SH-SY5Y (cell line): Measurements from ENCODE around the gene ANKRA2.

Source experiments
- GATA2 ChIP-seq: IDR thresholded peaks from 2 replicates; pipeline ENCODE4 v1.6.1; 2011; ENCODE audit warnings: mild to moderate bottlenecking, low read depth, low read length
- GATA3 ChIP-seq: IDR thresholded peaks from 2 replicates; pipeline ENCODE4 v1.6.1; 2011; ENCODE audit warnings: low read depth, mild to moderate bottlenecking, low read length, moderate library complexity

ANKRA2 gene

GRCh38 chr5:73565139-73565968, at the start of gene ANKRA2, which contains the start of gene UTP15:
Gene ANKRA2, minus strand, starts transcription at chr5:73565639. Its CDS starts 2,758 bp downstream, at chr5:73562881.
Gene UTP15, plus strand, starts transcription at chr5:73565743. Its CDS starts 1,602 bp downstream, at chr5:73567345.
- TF ChIP-seq GATA2: no peak
- no peak for TF ChIP-seq GATA3

GRCh38 chr5:73615085-73615484, 49.6 kb upstream of the ANKRA2 start:
- TF ChIP-seq GATA2 (no peak), GATA3 (no peak)

- TF ChIP-seq GATA3 (no peak), GATA2 (no peak)
Measured at GRCh38 chr5:73612799-73613198, 47.4 kb upstream of the ANKRA2 start.

GRCh38 chr5:73607228-73607627, 41.8 kb upstream of the ANKRA2 start:
- TF ChIP-seq GATA3 (no peak), GATA2 (no peak)

GRCh38 chr5:73606206-73606753, 40.8 kb upstream of the ANKRA2 start:
- TF ChIP-seq GATA2: no peak
- no peak for TF ChIP-seq GATA3

GRCh38 chr5:73605223-73606087, 40.0 kb upstream of the ANKRA2 start:
- TF ChIP-seq GATA3: no peak
- no peak for TF ChIP-seq GATA2

GRCh38 chr5:73603998-73604397, 38.6 kb upstream of the ANKRA2 start:
- TF ChIP-seq GATA3 (no peak), GATA2 (no peak)

- TF ChIP-seq GATA2 (no peak), GATA3 (no peak)
Measured at GRCh38 chr5:73599380-73599779, 33.9 kb upstream of the ANKRA2 start.

- no peak for TF ChIP-seq GATA2
- TF ChIP-seq GATA3: no peak
Measured at GRCh38 chr5:73596705-73597328, 31.4 kb upstream of the ANKRA2 start.

- TF ChIP-seq GATA3 (no peak), GATA2 (no peak)
Measured at GRCh38 chr5:73592551-73592950, 27.1 kb upstream of the ANKRA2 start.

- TF ChIP-seq GATA3 (peak; percentile 80), GATA2 (peak; percentile 57; the same call in 1 of the 2 replicates)
Measured at GRCh38 chr5:73591698-73592501, 26.5 kb upstream of the ANKRA2 start.

GRCh38 chr5:73591102-73591695, 25.8 kb upstream of the ANKRA2 start:
- TF ChIP-seq GATA2 (no peak), GATA3 (no peak)

- TF ChIP-seq GATA3 (no peak), GATA2 (no peak)
Measured at GRCh38 chr5:73587923-73588322, 22.5 kb upstream of the ANKRA2 start.
